Ramos (cell line): Measurements from ENCODE around the gene MGAT1.

Experiments used
- in situ Hi-C: fragments of 300-500 bp; cut with MboI; formaldehyde crosslinking; loops from one replicate; pipeline ENCODE4 v1.14.3; 2022; ENCODE audit warnings: low sequenced_read_pairs; ENCODE audit not compliant: unreplicated experiment

The MGAT1 gene

GRCh38 chr5:180807654-180808414 is 5.2 kb upstream of the MGAT1 start:
- in situ Hi-C loops = loop anchor here (10.0 kb wide), 1 partner anchor 377 kb away; no protein-coding TSS in a partner anchor

GRCh38 chr5:180807046-180807445 is 4.4 kb upstream of the MGAT1 start:
- in situ Hi-C loops = loop anchor here (10.0 kb wide), 1 partner anchor 378 kb away; no protein-coding TSS in a partner anchor

GRCh38 chr5:180806351-180807011 is 3.9 kb upstream of the MGAT1 start:
- in situ Hi-C loops = loop anchor here (10.0 kb wide), 1 partner anchor 378 kb away; no protein-coding TSS in a partner anchor

- in situ Hi-C loops = loop anchor here (10.0 kb wide), 1 partner anchor 381 kb away; no protein-coding TSS in a partner anchor
These were observed 1.6 kb upstream of the MGAT1 start for GRCh38 chr5:180804129-180804618.

GRCh38 chr5:180803181-180804128 is 849 bp upstream of the MGAT1 start:
- in situ Hi-C loops = loop anchor here (10.0 kb wide), 1 partner anchor 381 kb away; no protein-coding TSS in a partner anchor

- in situ Hi-C loops = loop anchor here (10.0 kb wide), 1 partner anchor 383 kb away; no protein-coding TSS in a partner anchor
These were observed 846 bp downstream of the MGAT1 start for GRCh38 chr5:180801596-180802324.

- in situ Hi-C loops = loop anchor here (5.0 to 10.0 kb wide), 2 partner anchors 62 to 385 kb away; partner anchors contain the start of gene ZFP62
These were observed 2.5 kb downstream of the MGAT1 start for GRCh38 chr5:180799902-180800801.

GRCh38 chr5:180799194-180799593 is 3.4 kb downstream of the MGAT1 start:
- in situ Hi-C loops = loop anchor here (5.0 kb wide), 1 partner anchor 63 kb away; the partner anchor contains the start of gene ZFP62

GRCh38 chr5:180798193-180798592 is 4.4 kb downstream of the MGAT1 start:
- in situ Hi-C loops = loop anchor here (5.0 kb wide), 1 partner anchor 64 kb away; the partner anchor contains the start of gene ZFP62

- in situ Hi-C loops = loop anchor here (5.0 kb wide), 1 partner anchor 65 kb away; the partner anchor contains the start of gene ZFP62
These were observed 5.1 kb downstream of the MGAT1 start for GRCh38 chr5:180797256-180798192.

- in situ Hi-C loops = loop anchor here (5.0 kb wide), 1 partner anchor 66 kb away; the partner anchor contains the start of gene ZFP62
These were observed 6.8 kb downstream of the MGAT1 start for GRCh38 chr5:180795771-180796313.

- in situ Hi-C loops = no loop called here
These were observed 9.7 kb downstream of the MGAT1 start for GRCh38 chr5:180792965-180793287.

- in situ Hi-C loops = no loop called here
These were observed 10.2 kb downstream of the MGAT1 start for GRCh38 chr5:180792287-180792964.

GRCh38 chr5:180791611-180792213 is 10.9 kb downstream of the MGAT1 start:
- in situ Hi-C loops = no loop called here

GRCh38 chr5:180790524-180790923 is 12.1 kb downstream of the MGAT1 start:
- in situ Hi-C loops = no loop called here

- in situ Hi-C loops = no loop called here
These were observed 12.6 kb downstream of the MGAT1 start for GRCh38 chr5:180790020-180790419.
